Lower lobe of right lung (tissue), 2 donors: ENCODE results near the gene CD247. TPM values are rescaled to one million over a fixed set of nuclear protein-coding genes. Genes with fewer than 3 reads are reported as not detected.
A peak's percentile ranks its signal among the peaks of the same experiment; 100 is the strongest.

ENCODE experiments used
- ATAC-seq, 2 donors: fragments of 200-7000 bp; cut with Tn5 transposase; one replicate each; pipeline ENCODE4 v1.9.1; 2020 to 2022; ENCODE audit warnings: mild to moderate bottlenecking in 2 of 2, moderate library complexity in 2 of 2
- DNase-seq: peaks from one replicate; pipeline ENCODE4 v3.0.0-alpha.2; 2020
- H3K27ac ChIP-seq: fragments of 200-600 bp; one replicate; pipeline ENCODE4 v1.8.0; 2022
- H3K27me3 ChIP-seq: fragments of 200-600 bp; one replicate; pipeline ENCODE4 v1.8.0; 2022; ENCODE audit warnings: low read depth
- H3K36me3 ChIP-seq: fragments of 200-600 bp; one replicate; pipeline ENCODE4 v1.8.0; 2022; ENCODE audit warnings: mild to moderate bottlenecking
- H3K4me1 ChIP-seq: fragments of 200-600 bp; one replicate; pipeline ENCODE4 v1.8.0; 2022
- H3K4me3 ChIP-seq: fragments of 200-600 bp; one replicate; pipeline ENCODE4 v1.8.0; 2022; ENCODE audit warnings: mild to moderate bottlenecking
- H3K9me3 ChIP-seq: fragments of 200-600 bp; one replicate; pipeline ENCODE4 v1.8.0; 2022
- intact Hi-C: fragments of 100-400 bp; cut with DNase I; formaldehyde crosslinking; loops from one replicate; pipeline ENCODE4 v1.11.0; 2022
- total RNA-seq: library from RNA; stranded (reverse); fragmentation: NEBNext Ultra II Directional; extraction: Animal tissue kit (Norgen Biotek cat#: 25700); gene quantifications from one replicate; pipeline ENCODE4 v1.2.1, GENCODE V29; 2021
- TF ChIP-seq, protein P1 (sequence below): fragments of 200-600 bp; IDR thresholded peaks from one replicate; pipeline ENCODE4 v1.8.0; 2022; ENCODE audit warnings: antibody characterized with exemption, mild to moderate bottlenecking
- donor health status: DM: no; HTN: yes; CAD: no; lungs with severe emphysema.

The CD247 gene
- total RNA-seq, 1 donor from 2014 or later = 8.7 TPM

GRCh38 chr1:167554028-167554779 lies 35.9 kb upstream of the CD247 start:
- no peak for DNase-seq

GRCh38 chr1:167553136-167554027 lies 35.1 kb upstream of the CD247 start, which contains the start of gene CREG1:
TSS of gene CREG1 (minus strand) at chr1:167553762.
- peak within 1 kb of the TSS; percentile 88 for H3K4me3 ChIP-seq
- H3K27ac ChIP-seq = peak within 1 kb of the TSS; percentile 92
- peaks cover 53% of the 10 kb centered on the region for H3K4me1 ChIP-seq

More at GRCh38 chr1:167554028-167554779, 35.9 kb upstream of the CD247 start:
- H3K4me3 ChIP-seq = peak overlapping the region; percentile 88
- ATAC-seq = no peak
- no peaks in the 10 kb centered on the region for H3K9me3 ChIP-seq
- H3K36me3 ChIP-seq = no peaks in the 10 kb centered on the region
- peak overlapping the region; percentile 92 for H3K27ac ChIP-seq
- intact Hi-C loops = no loop called here
- peaks cover 45% of the 10 kb centered on the region for H3K4me1 ChIP-seq
- TF ChIP-seq, protein P1, sequence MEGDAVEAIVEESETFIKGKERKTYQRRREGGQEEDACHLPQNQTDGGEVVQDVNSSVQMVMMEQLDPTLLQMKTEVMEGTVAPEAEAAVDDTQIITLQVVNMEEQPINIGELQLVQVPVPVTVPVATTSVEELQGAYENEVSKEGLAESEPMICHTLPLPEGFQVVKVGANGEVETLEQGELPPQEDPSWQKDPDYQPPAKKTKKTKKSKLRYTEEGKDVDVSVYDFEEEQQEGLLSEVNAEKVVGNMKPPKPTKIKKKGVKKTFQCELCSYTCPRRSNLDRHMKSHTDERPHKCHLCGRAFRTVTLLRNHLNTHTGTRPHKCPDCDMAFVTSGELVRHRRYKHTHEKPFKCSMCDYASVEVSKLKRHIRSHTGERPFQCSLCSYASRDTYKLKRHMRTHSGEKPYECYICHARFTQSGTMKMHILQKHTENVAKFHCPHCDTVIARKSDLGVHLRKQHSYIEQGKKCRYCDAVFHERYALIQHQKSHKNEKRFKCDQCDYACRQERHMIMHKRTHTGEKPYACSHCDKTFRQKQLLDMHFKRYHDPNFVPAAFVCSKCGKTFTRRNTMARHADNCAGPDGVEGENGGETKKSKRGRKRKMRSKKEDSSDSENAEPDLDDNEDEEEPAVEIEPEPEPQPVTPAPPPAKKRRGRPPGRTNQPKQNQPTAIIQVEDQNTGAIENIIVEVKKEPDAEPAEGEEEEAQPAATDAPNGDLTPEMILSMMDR = no peak
- no peaks in the 10 kb centered on the region for H3K27me3 ChIP-seq

GRCh38 chr1:167551362-167551761 lies 33.0 kb upstream of the CD247 start:
- no peak for ATAC-seq
- H3K4me1 ChIP-seq = peaks cover 57% of the 10 kb centered on the region
- no peak for DNase-seq
- H3K27me3 ChIP-seq = no peaks in the 10 kb centered on the region
- no peaks in the 10 kb centered on the region for H3K9me3 ChIP-seq
- H3K36me3 ChIP-seq = peaks cover 15% of the 10 kb centered on the region
- intact Hi-C loops = no loop called here
- TF ChIP-seq, protein P1 = no peak
- no peak overlapping the region for H3K27ac ChIP-seq
- no peak overlapping the region for H3K4me3 ChIP-seq

More at GRCh38 chr1:167553136-167554027, 35.1 kb upstream of the CD247 start, which contains the start of gene CREG1:
- intact Hi-C loops = no loop called here
- no peaks in the 10 kb centered on the region for H3K36me3 ChIP-seq
- H3K27me3 ChIP-seq = no peaks in the 10 kb centered on the region
- DNase-seq (peak; percentile 96), ATAC-seq (peak; percentile 99)
- TF ChIP-seq, protein P1 = no peak
- H3K9me3 ChIP-seq = no peaks in the 10 kb centered on the region

DNA sequence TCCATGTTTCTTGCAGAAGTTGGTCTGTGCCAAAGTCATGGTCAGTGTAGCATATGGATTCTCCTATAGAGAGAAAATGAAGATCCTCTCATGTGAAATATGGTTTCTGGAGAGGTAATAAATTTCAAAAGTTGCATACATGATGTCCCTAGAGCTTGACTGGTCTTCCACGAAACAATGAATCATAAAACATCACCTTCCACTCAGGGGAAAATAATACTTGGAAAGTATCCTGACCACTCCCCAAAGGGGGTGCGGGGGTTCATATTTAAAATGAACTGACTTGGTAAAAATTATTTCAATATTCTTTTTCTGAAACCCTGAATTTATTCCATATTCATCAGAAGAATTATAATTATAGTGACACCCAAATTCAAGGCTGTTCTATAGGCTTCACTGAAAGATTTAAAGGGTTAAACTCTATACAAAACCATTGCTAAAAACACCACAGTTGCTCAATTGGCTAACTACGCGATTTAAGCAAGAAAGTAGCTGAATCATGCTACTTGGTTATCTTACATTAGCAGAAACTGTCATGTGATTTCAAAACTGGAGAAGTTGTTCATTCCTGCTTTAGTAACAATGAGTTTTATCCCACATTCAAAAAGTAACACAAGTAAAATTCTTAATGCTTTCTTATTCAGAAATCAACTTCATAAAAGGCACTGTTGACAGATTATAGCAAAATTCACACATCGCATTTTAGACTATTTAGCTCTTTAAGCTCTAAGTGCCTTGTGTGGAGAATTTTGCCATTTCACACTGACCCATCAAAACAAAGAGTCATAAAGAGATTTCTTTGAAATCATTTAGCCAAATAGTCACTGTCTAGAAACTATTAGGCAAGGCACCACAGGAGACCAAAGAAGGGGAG lies 30.0 kb upstream of the CD247 start:
- no peak for DNase-seq
- no peaks in the 10 kb centered on the region for H3K9me3 ChIP-seq
- intact Hi-C loops = no loop called here
- H3K36me3 ChIP-seq = peaks cover 46% of the 10 kb centered on the region
- H3K27ac ChIP-seq = peak overlapping the region; percentile 58
- no peaks in the 10 kb centered on the region for H3K27me3 ChIP-seq
- no peak for ATAC-seq
- H3K4me3 ChIP-seq = no peak overlapping the region
- TF ChIP-seq, protein P1 = no peak
- H3K4me1 ChIP-seq = peaks cover 51% of the 10 kb centered on the region

DNA sequence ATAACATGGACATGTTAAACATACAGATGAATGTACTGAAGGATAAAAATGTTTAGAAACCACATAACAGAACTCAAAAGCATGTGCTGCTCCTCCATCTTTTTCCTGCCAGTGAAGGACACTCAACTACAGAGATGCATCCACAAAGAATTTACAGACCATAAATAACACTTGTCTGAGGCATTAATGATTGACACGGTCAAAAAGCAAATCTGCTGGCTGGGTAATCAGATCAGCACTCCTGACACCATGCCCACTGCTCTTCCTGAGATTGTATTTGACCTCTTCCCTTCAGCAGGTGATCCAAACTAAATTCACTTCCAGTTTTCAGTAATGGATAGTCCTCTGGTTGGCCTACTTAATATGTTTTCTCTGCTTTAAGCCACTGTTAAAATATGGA lies 28.6 kb upstream of the CD247 start:
- ATAC-seq = no peak
- Histone ChIP-seq H3K4me3 (no peak overlapping the region), H3K27ac (no peak overlapping the region), H3K36me3 (peaks cover 49% of the 10 kb centered on the region), H3K9me3 (no peaks in the 10 kb centered on the region), H3K4me1 (peaks cover 50% of the 10 kb centered on the region), H3K27me3 (no peaks in the 10 kb centered on the region)
- TF ChIP-seq, protein P1 = no peak
- no peak for DNase-seq
- intact Hi-C loops = no loop called here
